Measurements from ENCODE around the gene VDR.

GRCh38 chr12:47797441-47797840 is 107.4 kb downstream of the VDR start:
- TF ChIP-seq CTCF (IDR thresholded peaks at IDR 0.05 in 2 of 3, conservative IDR thresholded peaks at IDR 0.05 in 1 of 3; ENCODE audit: borderline replicate concordance in 1 of 3, insufficient read depth in 1 of 3, low read depth in 2 of 3, low read length in 2 of 3), result peak; percentile 47 to 62 (median 51); a peak in 5 of 6 replicates
- peak; percentile 86 for TF ChIP-seq RAD21 (IDR thresholded peaks at IDR 0.05; ENCODE audit: low read depth)
- TF ChIP-seq, protein P1, sequence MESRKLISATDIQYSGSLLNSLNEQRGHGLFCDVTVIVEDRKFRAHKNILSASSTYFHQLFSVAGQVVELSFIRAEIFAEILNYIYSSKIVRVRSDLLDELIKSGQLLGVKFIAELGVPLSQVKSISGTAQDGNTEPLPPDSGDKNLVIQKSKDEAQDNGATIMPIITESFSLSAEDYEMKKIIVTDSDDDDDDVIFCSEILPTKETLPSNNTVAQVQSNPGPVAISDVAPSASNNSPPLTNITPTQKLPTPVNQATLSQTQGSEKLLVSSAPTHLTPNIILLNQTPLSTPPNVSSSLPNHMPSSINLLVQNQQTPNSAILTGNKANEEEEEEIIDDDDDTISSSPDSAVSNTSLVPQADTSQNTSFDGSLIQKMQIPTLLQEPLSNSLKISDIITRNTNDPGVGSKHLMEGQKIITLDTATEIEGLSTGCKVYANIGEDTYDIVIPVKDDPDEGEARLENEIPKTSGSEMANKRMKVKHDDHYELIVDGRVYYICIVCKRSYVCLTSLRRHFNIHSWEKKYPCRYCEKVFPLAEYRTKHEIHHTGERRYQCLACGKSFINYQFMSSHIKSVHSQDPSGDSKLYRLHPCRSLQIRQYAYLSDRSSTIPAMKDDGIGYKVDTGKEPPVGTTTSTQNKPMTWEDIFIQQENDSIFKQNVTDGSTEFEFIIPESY (IDR thresholded peaks at IDR 0.05; ENCODE audit: extremely low read depth, insufficient replicate concordance, low read length), result no peak
- no peak for TF ChIP-seq MAX (IDR thresholded peaks at IDR 0.05)
- TF ChIP-seq EZH2phosphoT487 (IDR thresholded peaks at IDR 0.05; ENCODE audit: borderline replicate concordance), result no peak
- TF ChIP-seq CEBPB (IDR thresholded peaks at IDR 0.05; ENCODE audit: low read depth), result no peak
- no peak for TF ChIP-seq POLR2AphosphoS5 (IDR thresholded peaks at IDR 0.05; ENCODE audit: low read depth, low read length)
- no peak for TF ChIP-seq EZH2 (IDR thresholded peaks at IDR 0.05)
- TF ChIP-seq REST (IDR thresholded peaks at IDR 0.05; ENCODE audit: low read depth), result no peak

Measured in HCT116 (cell line).